ENCODE measurements around the gene DNAJC21. TPM values are rescaled to one million over a fixed set of nuclear protein-coding genes. Genes with fewer than 3 reads are reported as not detected.
A peak's percentile ranks its signal among the peaks of the same experiment; 100 is the strongest.

Gene DNAJC21
- total and polyA plus RNA-seq, 9 donors, result 24.8 to 56.6 (median 50.1) TPM

DNA sequence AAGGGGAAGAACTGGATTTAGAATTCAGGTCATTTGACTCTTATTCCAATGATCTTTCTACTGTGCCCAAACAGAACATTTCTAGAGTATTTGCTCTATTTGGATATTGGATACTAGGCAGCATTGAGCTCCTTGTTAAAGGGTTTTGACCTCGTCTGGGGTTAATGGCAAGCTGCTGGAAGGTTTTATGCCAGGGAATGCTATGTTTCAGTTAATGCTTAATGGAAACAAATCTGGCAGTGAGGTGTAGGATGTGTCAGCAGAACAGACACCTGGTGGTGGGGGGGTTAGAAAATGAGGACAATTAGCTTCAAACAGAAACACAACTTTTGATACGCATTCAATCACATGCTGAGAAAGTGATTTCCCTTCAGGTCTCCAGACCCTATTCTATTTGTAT is 66.9 kb downstream of the DNAJC21 start:
- no peaks in the 10 kb centered on the region for H3K27me3 ChIP-seq (ENCODE audit: control insufficient read depth, insufficient read depth, low read length)
- H3K4me3 ChIP-seq (ENCODE audit: low read length), result no peak overlapping the region
- no peaks in the 10 kb centered on the region for H3K9me3 ChIP-seq (replicated peaks; ENCODE audit: control insufficient read depth, low read depth, low read length)
- H3K36me3 ChIP-seq (ENCODE audit: control insufficient read depth, insufficient read depth, low read length), result no peaks in the 10 kb centered on the region
- no peaks in the 10 kb centered on the region for H3K4me1 ChIP-seq (ENCODE audit: control insufficient read depth, insufficient read depth, low read length)
- H3K27ac ChIP-seq (ENCODE audit: low read length), result no peak overlapping the region
- 71% methylated on average over 2 of the region's 2 CpGs for WGBS (ENCODE audit: insufficient coverage)
- no peak for DNase-seq

DNA sequence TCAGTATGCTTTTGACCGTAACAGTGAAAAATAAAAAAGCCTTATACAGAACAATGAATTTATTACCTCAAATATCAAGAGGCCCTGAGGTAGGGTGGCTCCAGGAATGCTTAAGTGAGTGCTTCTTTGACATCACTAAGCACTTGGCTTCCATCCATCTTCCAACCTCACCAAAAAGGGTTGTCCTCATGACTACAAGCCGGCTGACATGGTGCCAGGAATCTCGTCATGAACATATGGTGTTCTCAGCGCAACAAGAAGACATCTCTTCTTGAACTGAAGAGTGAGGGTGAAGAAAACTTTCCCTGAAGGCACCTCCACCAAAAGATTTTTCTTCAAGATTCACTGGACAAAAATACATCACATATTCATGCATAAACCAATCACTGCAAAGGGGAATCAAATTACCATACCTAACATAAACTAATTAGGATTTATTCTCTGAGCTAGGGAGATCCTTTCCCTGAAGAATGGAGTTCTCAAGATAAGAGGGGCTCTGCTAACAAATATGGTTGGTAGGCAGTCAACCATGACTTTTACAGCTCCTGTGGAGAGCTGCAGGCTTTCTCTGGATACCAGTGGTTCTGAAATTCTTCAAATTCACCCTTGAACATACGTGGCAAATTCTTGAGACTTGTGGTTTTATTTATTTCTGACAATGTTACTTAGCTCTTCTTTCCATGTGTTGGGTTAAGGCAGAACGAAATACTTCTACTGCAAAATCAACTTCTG is 68.9 kb downstream of the DNAJC21 start:
- Histone ChIP-seq H3K36me3 (ENCODE audit: control insufficient read depth, insufficient read depth, low read length) (no peaks in the 10 kb centered on the region), H3K27me3 (ENCODE audit: control insufficient read depth, insufficient read depth, low read length) (peaks cover 4% of the 10 kb centered on the region), H3K4me1 (ENCODE audit: control insufficient read depth, insufficient read depth, low read length) (no peaks in the 10 kb centered on the region), H3K4me3 (ENCODE audit: low read length) (no peak overlapping the region), H3K27ac (ENCODE audit: low read length) (no peak overlapping the region), H3K9me3 (replicated peaks; ENCODE audit: control insufficient read depth, low read depth, low read length) (no peaks in the 10 kb centered on the region)
- DNase-seq, result peak; percentile 29
- WGBS (ENCODE audit: insufficient coverage), result no CpG with 5 or more reads among the region's 6 CpGs

DNA sequence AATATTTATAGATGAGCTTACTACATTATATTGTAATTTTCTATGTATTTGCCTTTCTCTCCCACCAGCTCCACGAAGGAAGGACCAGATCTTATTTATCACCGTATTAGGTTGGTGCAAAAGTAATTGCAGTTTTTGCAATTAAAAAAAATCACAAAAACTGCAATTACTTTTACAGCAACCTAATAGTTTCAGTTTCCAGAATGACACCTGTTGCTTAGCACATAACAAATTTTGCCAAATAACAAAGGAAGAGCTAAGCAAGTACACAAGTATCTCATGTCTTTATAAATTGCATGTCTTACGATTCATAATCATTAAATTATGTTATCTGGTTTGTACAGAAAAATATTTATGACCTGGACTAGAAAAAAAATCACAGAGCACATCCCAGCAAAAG is 72.5 kb downstream of the DNAJC21 start:
- Histone ChIP-seq H3K27ac (ENCODE audit: low read length) (no peak overlapping the region), H3K4me3 (ENCODE audit: low read length) (no peak overlapping the region), H3K9me3 (replicated peaks; ENCODE audit: control insufficient read depth, low read depth, low read length) (no peaks in the 10 kb centered on the region), H3K4me1 (ENCODE audit: control insufficient read depth, insufficient read depth, low read length) (peaks cover 2% of the 10 kb centered on the region), H3K36me3 (ENCODE audit: control insufficient read depth, insufficient read depth, low read length) (no peaks in the 10 kb centered on the region), H3K27me3 (ENCODE audit: control insufficient read depth, insufficient read depth, low read length) (peaks cover 7% of the 10 kb centered on the region)
- WGBS (ENCODE audit: insufficient coverage), result no CpG with 5 or more reads among the region's 3 CpGs
- no peak for DNase-seq

DNA sequence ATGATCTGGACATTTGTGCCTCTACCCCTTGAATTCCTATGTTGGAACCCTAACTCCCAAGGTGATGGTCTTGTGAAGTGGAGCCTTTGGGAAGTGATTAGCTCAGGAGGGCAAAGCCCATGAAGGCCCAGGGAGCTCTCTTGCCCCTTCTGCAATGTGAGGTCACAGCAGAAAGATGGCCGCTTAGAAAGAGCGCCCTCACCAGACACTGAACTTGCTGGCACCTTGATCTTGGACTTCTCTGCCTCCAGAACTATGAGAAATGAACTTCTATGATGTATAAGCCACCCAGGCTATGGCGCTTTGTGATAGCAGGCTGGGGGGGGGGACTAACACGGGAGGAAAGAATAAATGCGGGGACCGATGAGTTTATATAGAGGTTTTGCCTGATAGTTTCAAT is 73.1 kb downstream of the DNAJC21 start:
- Histone ChIP-seq H3K27ac (ENCODE audit: low read length) (no peak overlapping the region), H3K9me3 (replicated peaks; ENCODE audit: control insufficient read depth, low read depth, low read length) (no peaks in the 10 kb centered on the region), H3K4me3 (ENCODE audit: low read length) (no peak overlapping the region), H3K36me3 (ENCODE audit: control insufficient read depth, insufficient read depth, low read length) (no peaks in the 10 kb centered on the region), H3K27me3 (ENCODE audit: control insufficient read depth, insufficient read depth, low read length) (peaks cover 7% of the 10 kb centered on the region), H3K4me1 (ENCODE audit: control insufficient read depth, insufficient read depth, low read length) (peaks cover 2% of the 10 kb centered on the region)
- no peak for DNase-seq
- WGBS (ENCODE audit: insufficient coverage), result 90% methylated on average over 6 of the region's 6 CpGs

DNA sequence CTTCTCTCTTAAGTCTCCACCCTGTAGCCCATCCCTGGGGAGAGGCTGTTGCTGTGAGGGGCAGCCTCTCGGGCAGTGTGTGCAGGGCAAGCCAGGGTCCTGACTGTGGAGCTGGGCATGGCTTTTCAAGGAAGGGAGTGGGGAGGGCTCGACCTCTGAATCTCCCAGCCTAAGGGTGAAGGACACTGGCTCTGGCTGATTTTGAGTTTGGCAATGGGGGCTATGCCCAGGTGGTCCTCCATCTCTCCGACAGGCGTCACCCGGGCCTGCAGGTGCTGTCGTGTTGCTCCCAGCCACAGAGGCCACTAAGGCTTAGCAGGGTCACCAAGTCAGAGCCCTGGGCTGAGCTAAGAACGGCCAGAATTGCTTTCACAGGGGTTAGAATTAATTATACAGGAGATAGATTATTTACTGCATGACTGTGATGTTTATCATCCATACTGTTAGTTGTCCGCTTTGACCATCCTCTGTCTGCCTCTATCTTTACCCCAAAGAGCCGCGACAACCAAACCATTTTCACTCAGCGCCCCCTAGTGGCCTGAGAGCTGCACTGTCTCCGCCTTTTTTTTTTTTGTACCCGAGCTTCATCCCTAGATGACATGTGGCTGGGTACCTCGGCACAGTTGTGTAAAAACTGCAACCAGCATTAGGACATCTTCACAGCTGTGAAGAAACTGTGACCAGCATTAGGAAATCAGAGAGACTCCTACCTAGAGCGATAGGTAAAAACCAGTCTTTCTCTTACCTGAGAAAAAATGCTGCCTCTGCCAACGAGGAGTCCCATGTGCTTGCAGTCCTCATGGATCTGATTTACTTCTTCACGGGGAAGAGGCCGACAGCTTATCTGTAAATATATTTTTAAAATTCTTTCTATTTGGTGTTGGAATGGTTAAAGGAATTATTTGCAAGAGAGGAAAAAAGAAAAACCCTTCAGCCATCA is 73.9 kb downstream of the DNAJC21 start:
- 28% methylated on average over 10 of the region's 18 CpGs for WGBS (ENCODE audit: insufficient coverage)
- Histone ChIP-seq H3K27ac (ENCODE audit: low read length) (no peak overlapping the region), H3K27me3 (ENCODE audit: control insufficient read depth, insufficient read depth, low read length) (peaks cover 7% of the 10 kb centered on the region), H3K4me3 (ENCODE audit: low read length) (no peak overlapping the region), H3K36me3 (ENCODE audit: control insufficient read depth, insufficient read depth, low read length) (no peaks in the 10 kb centered on the region), H3K4me1 (ENCODE audit: control insufficient read depth, insufficient read depth, low read length) (peaks cover 2% of the 10 kb centered on the region), H3K9me3 (replicated peaks; ENCODE audit: control insufficient read depth, low read depth, low read length) (no peaks in the 10 kb centered on the region)
- peak; percentile 53 for DNase-seq

DNA sequence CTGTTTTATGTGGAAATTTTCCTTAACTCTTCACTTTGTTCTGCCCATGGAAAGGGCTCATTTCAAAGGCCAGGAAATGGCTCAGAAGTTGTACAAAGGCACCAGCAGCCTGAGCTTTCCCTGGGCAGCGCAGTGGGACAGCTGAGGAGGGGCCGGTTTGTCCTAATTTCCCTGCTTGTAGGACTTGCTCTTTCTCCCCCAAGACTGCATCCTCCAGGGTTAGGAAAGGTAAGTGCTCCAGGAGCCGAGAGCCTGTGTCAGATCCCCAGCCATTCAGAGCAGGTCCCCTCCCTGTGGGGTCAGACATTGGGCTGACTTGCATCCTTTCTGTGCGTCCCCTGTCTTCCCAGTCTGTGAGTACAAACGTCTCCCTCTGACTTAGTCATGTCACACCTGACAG is 74.8 kb downstream of the DNAJC21 start:
- H3K4me3 ChIP-seq (ENCODE audit: low read length), result no peak overlapping the region
- WGBS (ENCODE audit: insufficient coverage), result 17% methylated on average over 1 of the region's 5 CpGs
- no peak for DNase-seq
- H3K27me3 ChIP-seq (ENCODE audit: control insufficient read depth, insufficient read depth, low read length), result peaks cover 7% of the 10 kb centered on the region
- H3K27ac ChIP-seq (ENCODE audit: low read length), result no peak overlapping the region
- peaks cover 2% of the 10 kb centered on the region for H3K4me1 ChIP-seq (ENCODE audit: control insufficient read depth, insufficient read depth, low read length)
- H3K9me3 ChIP-seq (replicated peaks; ENCODE audit: control insufficient read depth, low read depth, low read length), result no peaks in the 10 kb centered on the region
- no peaks in the 10 kb centered on the region for H3K36me3 ChIP-seq (ENCODE audit: control insufficient read depth, insufficient read depth, low read length)

DNA sequence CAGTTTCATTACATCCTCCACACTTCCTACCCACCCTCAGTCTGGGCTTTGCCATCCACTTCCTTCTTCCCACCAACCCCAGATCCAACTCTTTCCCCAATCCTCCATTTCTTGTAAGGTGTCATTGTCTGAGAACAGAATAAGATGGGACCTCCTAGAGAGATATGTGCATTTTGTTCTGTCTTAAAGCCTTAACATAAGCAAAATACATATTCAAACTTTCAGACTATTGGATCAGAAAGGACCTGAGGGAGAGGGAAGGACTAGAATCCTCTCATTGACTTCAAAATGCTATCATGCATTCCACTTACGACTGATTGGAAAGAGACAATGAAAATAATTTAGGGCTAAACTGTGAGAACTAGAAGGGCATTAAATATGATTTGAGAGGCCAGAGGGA is 75.4 kb downstream of the DNAJC21 start:
- Histone ChIP-seq H3K4me3 (ENCODE audit: low read length) (no peak overlapping the region), H3K27ac (ENCODE audit: low read length) (no peak overlapping the region), H3K36me3 (ENCODE audit: control insufficient read depth, insufficient read depth, low read length) (no peaks in the 10 kb centered on the region), H3K27me3 (ENCODE audit: control insufficient read depth, insufficient read depth, low read length) (peaks cover 7% of the 10 kb centered on the region), H3K4me1 (ENCODE audit: control insufficient read depth, insufficient read depth, low read length) (peaks cover 2% of the 10 kb centered on the region), H3K9me3 (replicated peaks; ENCODE audit: control insufficient read depth, low read depth, low read length) (no peaks in the 10 kb centered on the region)
- DNase-seq, result no peak
- WGBS (ENCODE audit: insufficient coverage), result no CpG with 5 or more reads among the region's 1 CpG

Other genes starting within 250 kb of the DNAJC21 start
- gene TTC23L, start 90.4 kb upstream of the DNAJC21 start, total RNA-seq, result 0.13 TPM
- gene TTC23L, start 90.4 kb upstream of the DNAJC21 start, polyA plus RNA-seq (ENCODE audit: insufficient read depth in 1 of 8, insufficient read length in 8 of 8, low replicate concordance in 1 of 8), result under 1 TPM; 0.12 to 0.68 (median 0.23) TPM
- 17.4 TPM for gene RAD1, start 14.1 kb upstream of the DNAJC21 start, total RNA-seq
- gene RAD1, start 14.1 kb upstream of the DNAJC21 start, polyA plus RNA-seq (ENCODE audit: insufficient read depth in 1 of 8, insufficient read length in 8 of 8, low replicate concordance in 1 of 8), result 10 to 100 TPM; 17.8 to 25.1 (median 21.4) TPM
- 33.6 TPM for gene BRIX1, start 13.8 kb upstream of the DNAJC21 start, total RNA-seq
- 10 to 100 TPM; 29.8 to 39.8 (median 32.8) TPM for gene BRIX1, start 13.8 kb upstream of the DNAJC21 start, polyA plus RNA-seq (ENCODE audit: insufficient read depth in 1 of 8, insufficient read length in 8 of 8, low replicate concordance in 1 of 8)
- gene AGXT2, start 118.4 kb downstream of the DNAJC21 start, total RNA-seq, result 0.04 TPM
- 1 to 10 TPM in 1 of 8 donors, under 1 TPM in 2, not detected in 5; 0.13 to 3.0 (median 0.33) TPM for gene AGXT2, start 118.4 kb downstream of the DNAJC21 start, polyA plus RNA-seq (ENCODE audit: insufficient read depth in 1 of 8, insufficient read length in 8 of 8, low replicate concordance in 1 of 8)

Measured in muscle of leg (tissue), 11 donors.